BE2C (cell line): ENCODE measurements around the gene SOAT2.

Experiments used
- DNase-seq: peaks from one replicate; pipeline ENCODE4 v3.0.0-alpha.2; 2020
- H3K27me3 ChIP-seq: fragments of 250-450 bp; sonication (Bioruptor Pico); 2 replicates; pipeline ENCODE4 v1.5.1; 2020; ENCODE audit warnings: mild to moderate bottlenecking
- H3K36me3 ChIP-seq: fragments of 250-450 bp; sonication (Bioruptor Pico); 2 replicates; pipeline ENCODE4 v1.5.1; 2020; ENCODE audit warnings: mild to moderate bottlenecking
- H3K4me1 ChIP-seq: fragments of 250-450 bp; sonication (Bioruptor Pico); 2 replicates; pipeline ENCODE4 v1.5.1; 2020
- H3K4me3 ChIP-seq: 2 replicates; pipeline ENCODE4 v1.5.1; 2011; ENCODE audit warnings: low read depth, low read length
- H3K9me3 ChIP-seq: fragments of 250-450 bp; sonication (Bioruptor Pico); 2 replicates; pipeline ENCODE4 v1.5.1; 2020
- CTCF ChIP-seq: IDR thresholded peaks from 2 replicates; pipeline ENCODE4 v1.5.1; 2012; ENCODE audit warnings: mild to moderate bottlenecking, low read depth, low read length

SOAT2 gene

GRCh38 chr12:53173085-53173715, 69.9 kb downstream of the SOAT2 start:
- no peaks in the 10 kb centered on the region; the same call in 1 of the 2 replicates for H3K9me3 ChIP-seq
- TF ChIP-seq CTCF: no peak
- no peaks in the 10 kb centered on the region for H3K36me3 ChIP-seq
- no peak overlapping the region for H3K4me3 ChIP-seq
- H3K4me1 ChIP-seq: peaks cover 26% of the 10 kb centered on the region
- DNase-seq: no peak
- no peaks in the 10 kb centered on the region for H3K27me3 ChIP-seq
